Chondrocyte (in vitro differentiated cells): ENCODE data around the gene ELL. TPM values are rescaled to one million over a fixed set of nuclear protein-coding genes. Genes with fewer than 3 reads are reported as not detected.
A peak's percentile ranks its signal among the peaks of the same experiment; 100 is the strongest.
"Not testable (repeated sequence)": the region's sequence is repeated elsewhere in the genome, so short reads cannot be mapped to it uniquely, and the experiment has no call there.

ENCODE experiments used
- DNase-seq: peaks from one replicate; pipeline ENCODE4 v3.0.0; 2021; ENCODE audit warnings: mixed read lengths, low spot score
- H3K27ac Mint-ChIP-seq: one replicate; pipeline ENCODE4 v1.8.0; 2021; ENCODE audit warnings: mild to moderate bottlenecking, moderate library complexity, mixed read lengths; ENCODE audit not compliant: unreplicated experiment
- H3K27me3 Mint-ChIP-seq: 2 replicates; pipeline ENCODE4 v1.8.0; 2021; ENCODE audit warnings: low read depth, mixed read lengths
- H3K36me3 Mint-ChIP-seq: 2 replicates; pipeline ENCODE4 v1.8.0; 2021; ENCODE audit warnings: low read depth, mixed read lengths
- H3K4me1 Mint-ChIP-seq: 2 replicates; pipeline ENCODE4 v1.8.0; 2021; ENCODE audit warnings: low read depth, mild to moderate bottlenecking, mixed read lengths
- H3K4me3 Mint-ChIP-seq: one replicate; pipeline ENCODE4 v1.8.0; 2021; ENCODE audit warnings: mild to moderate bottlenecking, moderate library complexity, mixed read lengths; ENCODE audit not compliant: unreplicated experiment
- H3K9me3 Mint-ChIP-seq: 2 replicates; pipeline ENCODE4 v1.8.0; 2021; ENCODE audit warnings: low read depth, mixed read lengths
- CTCF ChIP-seq: fragments of 200-600 bp; sonication (generic); IDR thresholded peaks from 2 replicates; pipeline ENCODE4 v1.5.0; 2021; ENCODE audit warnings: antibody characterized with exemption, mild to moderate bottlenecking, moderate library complexity
- total RNA-seq: library from RNA; stranded (reverse); gene quantifications from 3 replicates; pipeline ENCODE4 v1.2.1, GENCODE V29; 2021

The ELL gene
- total RNA-seq, 1 donor from 2014 or later: 14.0 TPM

DNA sequence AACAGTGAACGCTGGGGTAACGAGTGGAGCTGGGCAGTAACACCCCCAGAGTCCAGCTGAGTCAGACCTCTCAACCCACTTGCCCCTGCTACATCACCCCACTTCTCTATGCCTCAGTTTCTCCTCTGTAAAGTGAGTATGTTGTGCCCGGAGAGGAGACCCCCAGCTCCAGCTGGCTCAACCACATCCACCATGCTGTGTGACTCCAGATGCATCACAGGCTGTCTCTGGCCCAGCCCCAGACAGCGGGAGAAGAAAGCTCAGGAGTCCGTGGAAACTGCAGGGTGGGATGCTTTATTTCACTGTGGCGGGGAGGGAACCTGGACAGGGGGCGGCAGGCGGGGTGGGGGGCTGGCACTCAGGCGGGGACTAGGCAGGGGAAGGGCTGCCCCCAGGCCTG, 9.6 kb upstream of the ELL start:
- H3K27ac Mint-ChIP-seq: no peak overlapping the region
- H3K9me3 Mint-ChIP-seq: no peaks in the 10 kb centered on the region
- H3K36me3 Mint-ChIP-seq: peaks cover 7% of the 10 kb centered on the region
- no peak overlapping the region for H3K4me3 Mint-ChIP-seq
- no peaks in the 10 kb centered on the region for H3K27me3 Mint-ChIP-seq
- H3K4me1 Mint-ChIP-seq: no peaks in the 10 kb centered on the region
- no peak for TF ChIP-seq CTCF
- DNase-seq: no peak

DNA sequence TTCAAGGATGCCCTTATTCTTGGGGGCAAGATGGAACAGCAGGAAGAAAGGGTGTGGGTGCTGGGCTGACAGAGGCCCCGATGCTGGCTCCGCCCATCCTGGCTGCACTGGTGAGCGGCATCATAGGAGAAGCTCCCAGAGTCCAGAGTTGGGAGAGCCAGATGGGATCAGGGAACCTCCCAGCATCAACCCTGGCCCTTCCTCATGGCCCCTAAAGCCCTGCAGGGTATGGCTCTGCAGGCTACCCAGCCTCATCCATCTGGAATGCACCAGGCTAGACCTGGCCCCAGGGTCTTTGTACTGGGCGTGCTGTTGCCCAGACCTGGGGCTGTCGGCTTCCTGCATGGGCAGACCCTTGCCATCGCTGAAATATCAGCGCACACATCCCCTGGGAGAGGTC, 7.9 kb upstream of the ELL start:
- Mint-ChIP-seq H3K27me3 (no peaks in the 10 kb centered on the region), H3K9me3 (no peaks in the 10 kb centered on the region), H3K36me3 (peaks cover 6% of the 10 kb centered on the region), H3K4me3 (no peak overlapping the region), H3K27ac (no peak overlapping the region), H3K4me1 (no peaks in the 10 kb centered on the region)
- DNase-seq: no peak
- no peak for TF ChIP-seq CTCF

- no peak overlapping the region for H3K4me3 Mint-ChIP-seq
- H3K36me3 Mint-ChIP-seq: peaks cover 2% of the 10 kb centered on the region
- no peak overlapping the region for H3K27ac Mint-ChIP-seq
- no peak for TF ChIP-seq CTCF
- no peak for DNase-seq
- H3K9me3 Mint-ChIP-seq: no peaks in the 10 kb centered on the region
- no peaks in the 10 kb centered on the region for H3K27me3 Mint-ChIP-seq
- peaks cover 4% of the 10 kb centered on the region for H3K4me1 Mint-ChIP-seq
Measured at GRCh38 chr19:18526316-18526715, 4.4 kb upstream of the ELL start.

DNA sequence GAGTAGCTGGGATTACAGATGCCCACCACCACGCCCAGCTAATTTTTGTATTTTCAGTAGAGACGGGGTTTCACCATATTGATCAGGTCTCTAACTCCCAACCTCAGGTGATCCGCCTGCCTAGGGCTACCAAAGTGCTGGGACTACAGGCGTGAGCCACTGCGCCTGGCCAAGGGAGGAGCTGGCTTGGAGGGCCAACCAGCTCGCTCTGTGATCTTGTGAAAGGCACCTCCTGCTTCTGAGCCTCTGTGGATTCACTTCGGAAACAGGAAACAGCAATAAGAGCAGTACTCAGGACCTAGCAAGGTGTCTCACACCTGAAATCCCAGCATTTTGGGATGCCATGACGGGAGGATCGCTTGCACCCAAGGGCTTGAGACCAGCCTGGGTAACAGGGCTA, 2.0 kb upstream of the ELL start:
- Mint-ChIP-seq H3K36me3 (no peaks in the 10 kb centered on the region), H3K4me1 (peaks cover 16% of the 10 kb centered on the region), H3K9me3 (no peaks in the 10 kb centered on the region), H3K4me3 (no peak overlapping the region), H3K27me3 (no peaks in the 10 kb centered on the region), H3K27ac (no peak overlapping the region)
- no peak for TF ChIP-seq CTCF
- no peak for DNase-seq

- Mint-ChIP-seq H3K4me3 (peak overlapping the region; percentile 54), H3K27ac (peak overlapping the region; percentile 93), H3K4me1 (peaks cover 16% of the 10 kb centered on the region)
- DNase-seq, H3K9me3 Mint-ChIP-seq, H3K36me3 Mint-ChIP-seq, H3K27me3 Mint-ChIP-seq: not testable (repeated sequence)
Measured at GRCh38 chr19:18522862-18523440, 1.1 kb upstream of the ELL start.

GRCh38 chr19:18522124-18522861, 423 bp upstream of the ELL start:
- DNase-seq: peak; percentile 100
- no peaks in the 10 kb centered on the region for H3K27me3 Mint-ChIP-seq
- H3K27ac Mint-ChIP-seq: peak overlapping the region; percentile 93
- H3K4me1 Mint-ChIP-seq: peaks cover 16% of the 10 kb centered on the region
- TF ChIP-seq CTCF: no peak
- H3K9me3 Mint-ChIP-seq: no peaks in the 10 kb centered on the region
- H3K4me3 Mint-ChIP-seq: peak overlapping the region; percentile 89
- H3K36me3 Mint-ChIP-seq: no peaks in the 10 kb centered on the region
